Inflammatory macrophage treated with lipopolysaccharide for 4 hours (primary cell): ENCODE measurements around the gene VARS2.
"Not testable (repeated sequence)": the region's sequence is repeated elsewhere in the genome, so short reads cannot be mapped to it uniquely, and the experiment has no call there.

ENCODE experiments used
- DNase-seq: peaks from one replicate; pipeline ENCODE4 v3.0.0-alpha.2; 2020

Gene VARS2

DNA sequence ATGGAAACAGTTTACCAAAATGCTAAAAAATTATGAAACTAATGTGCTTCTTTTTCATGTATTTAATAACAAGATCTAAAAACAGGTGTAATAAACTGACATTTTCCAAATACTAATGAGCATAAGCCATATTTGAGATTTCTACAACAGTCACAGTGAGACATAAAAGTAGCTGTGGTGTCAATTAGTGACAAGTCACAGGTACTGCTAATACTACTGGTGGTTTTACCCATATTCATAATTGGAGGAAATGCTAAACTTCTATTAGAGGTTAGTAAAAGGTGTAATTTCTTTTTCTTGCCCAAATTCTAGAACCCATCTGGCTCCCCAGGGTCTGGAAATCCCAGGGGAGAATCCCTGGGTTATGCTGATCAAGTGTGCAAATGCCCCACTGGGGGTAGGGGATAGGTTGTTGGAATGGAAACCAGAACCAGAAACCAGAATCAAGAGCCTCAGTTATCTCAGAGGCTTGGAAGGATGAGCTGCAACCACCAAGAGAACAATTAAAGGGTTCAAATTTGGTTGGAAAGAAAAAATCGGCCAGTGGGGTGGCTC lies 13.1 kb upstream of the VARS2 start:
- DNase-seq = no peak

DNA sequence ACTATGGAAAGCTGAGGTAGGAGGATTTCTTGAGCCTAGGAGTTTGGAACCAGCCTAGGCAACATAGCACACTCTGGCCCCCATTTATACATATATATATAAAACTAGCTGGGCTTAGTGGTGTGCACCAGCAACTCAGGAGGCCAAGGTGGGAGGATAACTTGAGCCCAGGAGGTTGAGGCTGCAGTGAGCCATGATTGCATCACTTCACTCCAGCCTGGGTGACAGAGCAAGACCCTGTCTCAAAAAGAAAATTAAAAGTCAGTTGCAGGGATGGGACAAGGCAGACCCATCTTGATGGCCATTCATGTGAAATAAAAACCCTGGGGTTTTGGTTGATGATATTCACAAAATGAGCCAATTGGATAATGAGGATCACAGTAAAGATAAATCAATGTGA lies 12.6 kb upstream of the VARS2 start:
- no peak for DNase-seq

DNA sequence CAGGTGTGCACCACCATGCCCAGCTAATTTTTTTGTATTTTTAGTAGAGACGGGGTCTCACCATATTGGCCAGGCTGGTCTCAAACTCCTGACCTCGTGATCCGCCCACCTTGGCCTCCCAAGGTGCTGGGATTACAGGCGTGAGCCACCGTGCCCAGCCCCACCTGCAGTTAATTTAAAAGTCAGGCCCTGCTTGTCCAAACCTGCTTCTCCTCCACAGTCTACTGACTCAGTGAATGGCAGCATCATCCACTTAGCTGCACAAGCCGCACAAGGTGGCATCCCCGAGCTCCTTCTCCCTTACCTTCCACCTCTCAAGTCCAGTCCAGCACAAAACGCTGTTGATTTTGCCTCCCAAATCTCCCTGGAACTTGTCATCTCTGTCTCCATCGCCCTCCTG lies 11.8 kb upstream of the VARS2 start:
- DNase-seq = not testable (repeated sequence)

DNA sequence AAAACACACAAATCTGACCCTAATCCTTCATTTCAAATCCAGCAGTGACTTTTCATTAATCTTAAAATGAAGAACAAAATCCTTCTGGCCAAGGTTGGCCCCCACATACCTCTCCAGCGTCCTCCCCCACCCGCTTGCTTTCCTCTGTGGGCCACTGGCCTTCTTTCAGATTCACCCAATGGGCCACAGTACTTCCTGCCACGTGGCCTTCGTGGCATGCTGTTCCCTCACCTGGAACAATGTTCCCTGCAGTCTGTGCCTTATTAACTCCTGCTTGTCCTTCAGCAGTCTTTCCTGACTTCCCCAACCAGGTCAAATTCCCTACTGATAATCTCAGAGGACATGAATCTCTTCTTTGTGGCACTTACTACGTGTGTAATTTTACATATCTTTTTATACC lies 11.3 kb upstream of the VARS2 start:
- DNase-seq = no peak

DNA sequence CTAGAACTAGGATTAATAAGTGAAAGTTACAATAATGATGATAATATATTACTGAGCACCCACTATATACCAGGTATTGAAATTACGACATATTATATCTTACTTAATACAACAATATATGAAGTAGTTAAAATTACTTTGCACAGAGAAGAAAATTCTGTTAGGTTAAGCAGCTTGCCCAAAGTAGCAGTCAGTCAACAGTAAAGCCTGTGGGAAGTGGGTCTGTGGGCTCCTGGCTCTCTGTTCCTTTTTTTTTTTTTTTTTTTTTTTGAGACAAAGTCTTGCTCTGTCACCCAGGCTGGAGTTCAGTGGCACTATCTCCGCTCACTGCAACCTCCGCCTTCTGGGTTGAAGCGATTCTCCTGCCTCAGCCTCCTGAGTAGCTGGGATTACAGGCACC lies 10.8 kb upstream of the VARS2 start:
- DNase-seq = no peak

DNA sequence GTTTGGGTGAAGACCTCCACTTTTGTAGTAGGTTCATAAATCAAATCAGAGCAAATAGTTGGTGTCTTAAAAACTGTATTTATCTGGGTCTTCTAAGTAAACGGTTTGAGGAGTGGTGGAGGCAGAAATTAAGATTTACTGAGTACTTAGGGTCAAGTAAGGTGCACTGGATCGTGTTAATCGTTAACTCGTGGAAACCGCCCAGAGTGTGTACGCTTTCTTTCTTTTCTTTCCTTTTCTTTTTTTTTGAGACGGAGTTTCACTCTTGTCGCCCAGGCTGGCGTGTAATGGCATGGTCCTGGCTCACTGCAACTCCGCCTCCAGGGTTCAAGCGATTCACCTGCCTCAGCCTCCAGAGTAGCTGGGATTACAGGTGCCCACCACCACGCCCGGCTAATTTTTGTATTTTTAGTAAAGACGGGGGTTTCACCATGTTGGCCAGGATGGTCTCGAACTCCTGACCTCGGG lies 6.7 kb upstream of the VARS2 start:
- DNase-seq = not testable (repeated sequence)

DNA sequence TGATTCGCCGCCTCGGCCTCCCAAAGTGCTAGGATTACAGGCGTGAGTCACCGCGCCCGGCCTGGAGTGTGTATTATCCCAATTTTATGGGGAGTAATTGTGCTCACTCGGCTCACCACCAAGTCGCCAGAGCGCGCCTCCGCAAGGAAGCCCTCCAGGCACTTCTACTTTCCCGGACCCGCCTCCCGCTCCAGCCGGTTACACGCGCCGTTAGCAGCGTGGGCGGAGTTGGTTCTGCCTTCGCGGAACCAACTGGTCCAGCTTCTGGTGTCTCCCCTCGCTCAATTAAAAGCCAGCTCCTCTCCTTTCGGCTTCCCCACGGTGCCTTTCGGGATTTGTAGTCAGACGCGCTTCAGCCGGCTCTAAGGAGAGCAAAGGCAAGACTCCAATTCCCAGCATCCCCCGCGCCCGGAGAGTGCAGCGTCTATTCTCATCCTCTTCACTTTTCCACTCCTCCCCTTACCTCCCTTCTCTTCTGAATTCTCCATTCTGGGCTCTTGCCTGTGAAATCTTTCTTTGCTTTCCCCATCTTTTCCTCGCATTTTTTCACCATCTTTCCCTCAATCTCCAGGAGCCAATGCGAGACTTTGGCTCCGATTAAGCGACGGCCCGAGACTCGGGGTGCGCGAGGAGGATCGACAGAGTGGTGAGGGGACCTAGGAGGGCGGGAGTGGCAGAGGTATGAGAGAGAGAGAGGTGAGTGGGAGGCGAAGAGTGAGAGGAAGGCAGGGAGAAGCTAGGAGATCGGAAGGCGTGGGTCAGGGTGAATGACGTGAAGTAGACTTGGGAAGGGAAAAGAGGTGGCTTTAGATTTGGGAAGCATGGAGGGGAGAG lies 6.1 kb upstream of the VARS2 start, which contains the start of gene GTF2H4:
TSS of gene GTF2H4 (plus strand) at position 450 of the 834 bp plus-strand sequence.
- peak; percentile 99 for DNase-seq

DNA sequence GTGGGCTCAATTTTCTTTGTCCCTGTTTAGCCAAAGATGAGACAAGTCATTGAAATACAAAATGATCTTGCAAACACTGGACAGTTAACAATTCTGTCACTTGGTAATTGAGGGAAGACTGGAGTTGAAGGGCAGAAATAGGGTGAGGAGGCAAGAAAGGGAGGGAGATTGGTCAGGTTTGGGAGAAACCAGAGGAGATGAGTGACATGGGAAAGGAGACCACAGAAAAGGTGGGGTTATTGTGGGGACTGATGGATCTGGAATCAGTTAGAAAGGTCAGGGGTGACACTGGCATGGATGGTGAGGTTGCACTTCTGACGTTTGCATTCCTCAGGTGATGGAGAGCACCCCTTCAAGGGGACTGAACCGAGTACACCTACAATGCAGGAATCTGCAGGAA lies 5.3 kb upstream of the VARS2 start:
- DNase-seq = no peak

DNA sequence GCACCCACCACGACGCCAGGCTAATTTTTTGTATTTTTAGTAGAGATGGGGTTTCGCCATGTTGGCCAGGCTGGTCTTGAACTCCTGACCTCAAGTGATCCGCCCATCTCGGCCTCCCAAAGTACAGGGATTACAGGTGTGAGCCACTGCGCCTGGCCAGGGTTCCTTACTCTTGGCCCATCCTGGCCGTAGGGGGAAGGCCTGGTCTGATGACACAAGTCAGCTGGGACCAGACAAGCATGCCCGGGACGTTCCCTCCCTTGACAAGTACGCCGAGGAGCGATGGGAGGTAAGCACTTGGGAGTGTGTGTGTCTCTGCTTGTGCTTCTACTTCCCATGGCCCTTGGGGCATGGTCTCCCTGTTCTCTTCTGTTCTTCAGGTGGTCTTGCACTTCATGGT lies 3.6 kb upstream of the VARS2 start:
- not testable (repeated sequence) for DNase-seq

DNA sequence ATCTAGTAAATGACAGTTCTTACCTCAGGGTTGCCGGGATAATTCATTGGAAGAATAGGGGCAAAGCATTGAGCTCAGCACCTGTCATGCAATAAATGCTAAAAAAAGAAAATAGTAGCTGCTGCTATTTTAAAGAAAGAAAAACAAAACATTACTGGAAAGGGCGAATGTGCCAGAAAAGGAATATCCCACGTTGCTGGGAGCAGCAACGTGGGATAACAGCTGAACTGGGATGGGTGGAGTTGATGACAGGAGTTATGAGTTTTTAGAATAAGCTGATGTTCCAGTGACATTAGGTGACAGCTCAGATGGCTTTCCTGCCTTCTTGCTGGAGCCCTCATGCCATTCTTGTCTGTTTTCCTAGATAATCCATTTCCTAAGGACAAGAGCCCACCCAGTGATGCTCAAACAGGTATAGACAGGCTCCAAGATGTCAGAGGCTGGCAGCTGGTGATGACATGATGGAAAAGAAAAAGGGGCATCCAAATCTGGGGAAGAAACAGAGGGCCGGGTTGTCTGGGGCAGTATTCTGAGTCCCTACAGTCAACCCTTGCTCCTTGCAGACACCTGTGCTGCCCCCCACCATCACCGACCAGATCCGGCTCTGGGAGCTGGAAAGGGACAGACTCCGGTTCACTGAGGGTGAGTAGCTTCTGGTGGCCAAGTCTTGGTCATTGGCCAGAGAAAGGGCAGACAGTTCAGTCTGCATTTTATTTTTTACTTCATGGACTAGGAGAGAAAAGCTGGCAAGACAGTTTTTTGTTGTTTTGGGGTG lies 1.1 kb upstream of the VARS2 start:
- no peak for DNase-seq

DNA sequence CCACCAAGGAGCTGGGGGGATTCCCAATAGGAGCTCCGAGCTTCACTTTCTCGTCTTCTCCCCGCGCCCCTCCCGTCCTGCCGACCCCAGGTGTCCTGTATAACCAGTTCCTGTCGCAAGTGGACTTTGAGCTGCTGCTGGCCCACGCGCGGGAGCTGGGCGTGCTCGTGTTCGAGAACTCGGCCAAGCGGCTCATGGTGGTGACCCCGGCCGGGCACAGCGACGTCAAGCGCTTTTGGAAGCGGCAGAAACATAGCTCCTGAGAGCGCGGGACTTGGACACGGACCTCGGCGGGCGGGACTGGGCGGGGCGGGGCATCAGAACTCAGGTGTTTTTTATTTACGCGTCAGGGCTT lies 340 bp upstream of the VARS2 start:
- DNase-seq = no peak

DNA sequence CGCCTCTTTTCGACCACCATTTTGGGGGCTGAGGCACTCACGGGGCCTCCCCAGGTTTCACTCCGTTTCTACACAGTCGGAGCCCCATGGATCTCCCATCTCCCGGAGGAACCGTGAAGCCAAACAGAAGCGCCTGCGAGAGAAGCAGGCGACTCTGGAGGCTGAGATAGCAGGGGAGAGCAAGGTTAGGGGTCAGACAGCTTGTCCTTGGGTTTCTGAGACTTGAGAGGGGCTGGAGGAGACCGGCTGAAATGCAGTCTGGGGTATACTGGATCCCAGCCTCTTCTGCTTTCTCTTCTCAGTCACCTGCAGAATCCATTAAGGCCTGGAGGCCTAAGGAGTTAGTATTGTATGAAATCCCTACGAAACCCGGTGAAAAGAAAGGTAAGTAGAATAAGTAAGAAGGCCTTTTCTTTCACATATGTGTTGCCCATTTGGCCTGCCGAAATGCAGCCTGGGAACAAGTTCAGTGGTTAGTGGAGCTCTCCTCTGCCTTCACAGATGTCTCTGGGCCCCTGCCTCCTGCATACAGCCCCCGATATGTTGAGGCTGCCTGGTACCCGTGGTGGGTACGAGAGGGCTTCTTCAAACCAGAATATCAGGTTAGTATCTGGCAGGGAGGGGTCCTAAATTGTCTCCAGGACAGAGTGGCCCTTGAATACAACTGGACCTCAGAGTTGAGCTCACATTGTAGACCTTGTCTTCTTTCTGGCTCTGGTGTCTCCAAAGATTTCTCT lies 984 bp downstream of the VARS2 start:
- DNase-seq = no peak

DNA sequence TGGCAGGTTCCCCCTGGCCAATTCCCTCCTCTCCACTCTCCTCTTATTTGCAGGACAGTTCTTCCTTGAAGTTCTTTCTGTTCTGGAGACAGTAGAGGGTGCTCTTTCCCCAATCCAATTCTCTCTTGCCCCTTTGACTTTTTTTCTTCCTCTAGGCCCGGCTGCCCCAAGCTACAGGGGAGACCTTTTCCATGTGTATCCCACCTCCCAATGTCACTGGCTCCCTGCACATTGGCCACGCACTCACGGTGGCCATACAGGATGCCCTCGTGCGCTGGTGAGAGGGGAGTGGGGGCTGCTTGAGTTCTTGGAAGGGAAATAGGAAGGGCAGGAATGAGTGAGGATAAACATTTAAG lies 1.5 kb downstream of the VARS2 start:
- DNase-seq = peak; percentile 60

DNA sequence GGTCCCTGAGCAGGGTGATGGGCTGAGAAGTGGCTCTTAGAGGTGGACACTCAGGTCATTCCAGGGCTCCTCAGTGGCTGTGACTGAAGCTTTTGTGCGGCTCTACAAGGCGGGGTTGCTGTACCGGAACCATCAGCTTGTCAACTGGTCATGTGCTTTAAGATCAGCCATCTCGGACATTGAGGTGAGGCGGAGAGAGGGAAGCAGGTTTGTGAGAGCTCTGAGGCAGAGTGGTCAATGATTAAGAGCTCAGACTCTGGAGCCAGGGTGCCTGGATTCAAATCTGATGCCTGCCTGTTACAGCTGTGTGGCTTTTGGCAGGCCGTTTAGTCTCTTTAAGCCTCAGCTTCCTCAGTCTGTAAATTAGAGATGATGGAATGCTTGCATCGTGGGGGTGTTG lies 3.0 kb downstream of the VARS2 start:
- DNase-seq = no peak

DNA sequence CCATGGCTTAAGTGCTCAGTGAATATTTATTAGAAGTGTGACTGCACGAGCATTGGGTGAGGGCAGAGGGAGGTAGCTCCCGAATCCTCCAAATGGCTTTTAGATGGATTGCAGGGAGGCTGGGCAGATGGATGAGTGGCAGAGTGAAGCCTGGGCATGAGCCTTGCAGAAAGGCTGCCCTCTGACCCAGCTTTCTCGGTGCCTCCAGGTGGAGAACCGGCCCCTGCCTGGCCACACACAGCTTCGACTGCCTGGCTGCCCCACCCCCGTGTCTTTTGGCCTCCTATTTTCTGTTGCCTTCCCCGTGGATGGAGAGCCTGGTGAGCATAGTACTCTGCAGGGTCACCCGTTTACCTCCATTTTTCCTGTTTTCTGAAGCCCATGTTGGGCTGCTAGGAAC lies 3.4 kb downstream of the VARS2 start:
- no peak for DNase-seq

DNA sequence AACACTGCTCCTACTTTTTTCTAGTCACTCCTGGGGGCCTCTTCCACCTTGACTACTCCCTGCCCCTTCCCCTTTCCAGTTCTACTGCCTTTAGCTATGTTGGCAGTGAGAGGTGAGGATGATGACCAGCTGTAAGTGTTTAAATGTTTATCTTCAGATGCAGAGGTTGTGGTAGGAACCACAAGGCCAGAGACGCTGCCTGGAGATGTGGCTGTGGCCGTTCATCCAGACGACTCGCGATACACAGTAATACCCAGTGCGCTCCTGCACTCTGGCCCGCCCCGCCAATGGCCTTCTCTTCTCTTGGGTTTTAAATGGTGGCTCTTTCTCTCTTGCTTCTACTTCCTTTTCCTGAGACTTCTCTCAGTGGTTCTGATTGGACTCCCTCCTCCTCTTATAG lies 4.6 kb downstream of the VARS2 start:
- no peak for DNase-seq

DNA sequence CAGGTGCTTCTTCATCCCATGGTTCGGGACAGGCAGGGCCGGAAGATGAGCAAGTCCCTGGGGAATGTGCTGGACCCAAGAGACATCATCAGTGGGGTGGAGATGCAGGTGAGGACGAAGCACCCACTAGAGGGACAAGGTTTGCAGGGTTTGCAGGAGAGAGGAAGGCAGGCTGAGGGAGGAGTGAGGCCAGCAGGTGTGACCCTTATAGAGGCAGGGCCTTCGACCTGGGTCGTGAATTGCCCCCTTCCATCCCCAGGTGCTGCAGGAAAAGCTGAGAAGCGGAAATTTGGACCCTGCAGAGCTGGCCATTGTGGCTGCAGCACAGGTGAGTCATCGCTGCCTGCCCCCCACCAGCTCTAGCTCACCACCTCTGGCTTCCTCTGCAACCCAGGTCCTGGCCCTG lies 8.4 kb downstream of the VARS2 start:
- no peak for DNase-seq

DNA sequence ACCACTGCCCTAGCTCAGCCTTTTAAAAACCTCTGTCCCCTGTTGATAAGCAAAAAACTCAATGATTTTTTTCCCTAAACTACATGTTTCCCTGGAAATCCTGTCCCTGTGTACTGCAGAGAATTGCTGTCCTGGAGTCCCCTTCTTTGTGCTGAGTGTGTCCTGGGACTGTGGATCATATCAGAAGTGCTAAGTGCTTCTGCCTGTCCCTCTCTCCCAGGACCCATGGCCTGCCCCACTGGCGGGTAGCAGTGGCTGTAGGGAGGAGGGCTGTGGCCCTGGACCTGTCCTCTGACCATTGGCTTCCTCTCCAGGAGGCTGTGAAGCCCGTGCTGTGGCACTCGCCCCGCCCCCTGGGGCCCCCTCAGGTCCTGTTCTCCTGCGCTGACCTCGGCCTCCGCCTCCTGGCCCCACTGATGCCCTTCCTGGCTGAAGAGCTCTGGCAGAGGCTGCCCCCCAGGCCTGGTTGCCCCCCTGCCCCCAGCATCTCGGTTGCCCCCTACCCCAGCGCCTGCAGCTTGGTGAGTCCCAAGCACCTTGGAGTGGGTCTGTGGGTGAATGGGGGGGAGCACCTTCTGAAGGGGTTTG lies 10.1 kb downstream of the VARS2 start:
- DNase-seq = not testable (repeated sequence)

DNA sequence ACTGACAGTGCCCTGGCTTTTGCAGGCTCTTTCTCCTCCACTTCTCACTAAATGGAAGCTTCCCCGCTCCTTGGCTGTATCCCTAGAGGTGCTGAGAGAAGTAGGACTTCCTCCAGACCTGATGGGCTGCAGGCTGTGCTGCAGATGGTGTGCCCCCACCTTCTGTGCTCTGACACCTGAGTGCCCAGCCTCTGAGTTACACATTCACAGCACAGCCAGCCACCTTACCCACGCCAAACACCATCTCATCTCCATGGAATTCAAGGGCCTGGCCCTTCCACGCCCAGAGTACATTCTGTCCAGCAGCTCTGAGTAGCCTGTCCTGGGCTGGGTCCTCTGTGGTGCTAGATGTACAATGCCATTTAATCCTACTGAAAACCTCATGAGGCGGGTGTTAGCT lies 12.6 kb downstream of the VARS2 start:
- no peak for DNase-seq

DNA sequence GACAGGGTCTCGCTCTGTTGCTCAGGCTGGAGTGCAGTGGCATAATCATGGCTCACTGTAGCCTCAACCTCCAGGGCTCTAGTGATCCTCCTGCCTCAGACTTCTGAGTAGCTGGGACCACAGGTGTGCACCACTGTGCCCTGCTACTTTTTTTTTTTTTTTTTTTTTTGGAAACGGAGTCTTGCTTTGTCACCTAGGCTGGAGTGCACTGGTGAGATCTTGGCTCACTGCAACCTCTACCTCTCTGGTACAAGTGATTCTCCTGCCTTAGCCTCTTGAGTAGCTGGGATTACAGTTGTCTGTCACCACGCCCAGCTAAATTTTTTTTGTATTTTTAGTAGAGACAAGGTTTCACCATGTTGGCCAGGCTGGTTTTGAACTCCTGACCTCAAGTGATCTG lies 13.0 kb downstream of the VARS2 start:
- not testable (repeated sequence) for DNase-seq

DNA sequence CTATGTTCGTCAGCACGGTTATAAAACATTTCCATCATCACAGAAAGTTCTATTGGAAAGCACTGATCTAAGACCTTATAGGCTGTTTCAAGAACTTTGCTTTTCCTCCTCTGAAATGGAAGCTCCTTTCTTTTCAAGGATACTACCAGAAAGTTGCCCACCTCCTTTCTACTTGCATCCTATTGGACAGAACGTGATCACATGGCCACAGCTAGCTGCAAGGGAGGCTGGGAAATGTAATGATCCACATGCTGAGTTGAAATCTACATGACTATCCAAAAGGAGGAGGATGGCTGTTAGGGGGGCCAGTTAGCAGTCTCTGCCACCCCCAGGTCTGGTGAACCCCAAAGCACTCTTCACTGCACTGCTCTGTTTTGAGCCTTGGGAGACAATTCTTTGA lies 14.6 kb downstream of the VARS2 start:
- DNase-seq = no peak

DNA sequence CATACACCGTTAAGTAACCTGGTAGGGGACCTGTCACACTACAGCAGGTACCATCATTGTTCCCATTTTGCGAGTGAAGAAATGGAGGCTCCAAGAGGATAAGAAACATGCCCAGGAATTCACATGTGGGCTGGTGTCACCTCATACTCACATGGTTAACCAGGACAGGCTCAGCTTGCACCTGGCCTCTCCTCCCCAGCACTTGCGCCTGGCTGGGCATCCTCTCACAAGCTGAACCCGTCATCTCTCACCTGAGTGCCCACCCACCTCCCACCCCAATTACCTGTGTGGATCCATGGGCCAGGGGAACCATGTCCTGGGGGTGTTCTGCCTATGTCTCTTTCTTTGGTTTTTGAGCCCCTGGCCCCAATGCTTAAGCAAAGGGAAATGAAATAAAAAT lies 16.5 kb downstream of the VARS2 start:
- DNase-seq = no peak

DNA sequence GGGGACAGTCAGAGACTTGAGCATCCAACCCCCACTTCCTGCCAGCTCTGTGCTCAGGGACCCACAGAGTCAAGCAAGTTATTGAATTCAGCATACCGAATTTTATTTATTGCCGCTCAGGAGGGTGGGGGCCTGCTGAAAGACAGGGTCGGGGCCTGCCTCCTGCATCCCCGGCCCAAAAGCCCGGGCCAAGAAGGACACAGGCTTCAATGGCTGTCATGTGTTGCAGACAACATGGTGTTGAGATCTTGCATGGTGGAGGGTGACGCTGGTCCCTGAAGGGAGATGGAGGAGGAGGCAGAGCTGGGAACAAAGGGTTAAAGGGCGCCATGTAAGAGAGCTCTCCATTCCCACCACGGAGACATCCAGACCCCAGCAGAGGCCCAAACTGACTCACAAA lies 17.2 kb downstream of the VARS2 start:
- no peak for DNase-seq
